GM21528 (cell line): ENCODE data around the gene LONP2.
"Not testable (repeated sequence)": the region's sequence is repeated elsewhere in the genome, so short reads cannot be mapped to it uniquely, and the experiment has no call there.

Experiments
- ATAC-seq: cut with Tn5 transposase; IDR thresholded peaks from one replicate; pipeline ENCODE4 v1.9.1; 2021; ENCODE audit warnings: mild to moderate bottlenecking, moderate library complexity; ENCODE audit not compliant: unreplicated experiment, low FRiP score

The LONP2 gene

DNA sequence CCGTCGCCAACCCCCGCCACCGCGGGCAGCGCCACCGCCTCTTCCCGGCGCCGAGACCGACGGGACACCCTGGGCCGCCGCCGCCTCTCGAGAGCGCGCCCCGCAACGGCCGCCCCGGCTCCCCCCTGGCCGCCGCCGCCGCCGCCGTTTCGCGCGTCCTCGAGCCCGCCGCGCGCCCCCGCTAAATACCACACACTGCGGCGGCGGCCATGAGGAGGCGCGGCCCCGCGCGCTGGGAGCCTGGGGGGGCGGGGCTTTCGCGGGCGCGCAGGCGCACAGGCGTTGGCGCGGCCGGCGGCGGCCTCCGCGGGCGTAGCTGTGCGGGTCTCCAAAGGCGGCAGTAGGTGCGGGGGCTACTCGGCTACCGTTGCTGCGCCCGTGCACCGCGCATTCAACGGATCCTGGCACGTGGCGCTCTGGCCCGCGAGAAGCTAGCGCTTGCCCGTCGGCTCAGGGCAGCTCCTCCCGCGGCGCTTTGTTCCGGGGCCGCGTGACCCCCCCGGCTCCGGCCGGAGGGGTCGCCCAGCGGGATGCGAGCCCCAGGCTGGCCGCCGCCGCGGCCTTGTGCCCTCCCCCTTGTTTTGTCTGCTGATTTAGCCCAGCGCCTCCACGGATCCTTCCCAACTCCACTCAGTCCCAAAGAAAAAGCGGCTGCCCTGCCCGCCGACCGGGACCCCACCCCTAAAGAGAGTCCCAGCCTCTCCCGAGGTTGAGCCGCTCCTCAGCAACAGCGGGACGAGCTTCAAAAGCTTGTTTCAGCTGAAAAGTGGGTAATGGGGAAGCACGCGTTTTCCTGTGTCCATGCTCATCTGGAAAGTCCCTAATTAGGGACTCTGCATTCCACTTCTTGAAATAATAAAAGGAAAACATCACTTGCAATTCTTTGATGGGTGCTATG lies 141.4 kb downstream of the LONP2 start, which contains the start of gene SIAH1:
TSS of gene SIAH1 (minus strand) at position 161 of the 898 bp plus-strand sequence. CDS start 22,985 bp downstream, outside the sequence.
- ATAC-seq: peak; percentile 72

GRCh38 chr16:48386559-48387312 lies 142.6 kb downstream of the LONP2 start:
- no peak for ATAC-seq

- no peak for ATAC-seq
These were observed 148.3 kb downstream of the LONP2 start for GRCh38 chr16:48392407-48392806.

- no peak for ATAC-seq
These were observed 149.6 kb downstream of the LONP2 start for GRCh38 chr16:48393485-48394354.

- ATAC-seq: no peak
These were observed 150.2 kb downstream of the LONP2 start for GRCh38 chr16:48394355-48394703.

GRCh38 chr16:48395375-48395774 lies 151.3 kb downstream of the LONP2 start:
- no peak for ATAC-seq

GRCh38 chr16:48402547-48402946 lies 158.4 kb downstream of the LONP2 start:
- ATAC-seq: not testable (repeated sequence)

DNA sequence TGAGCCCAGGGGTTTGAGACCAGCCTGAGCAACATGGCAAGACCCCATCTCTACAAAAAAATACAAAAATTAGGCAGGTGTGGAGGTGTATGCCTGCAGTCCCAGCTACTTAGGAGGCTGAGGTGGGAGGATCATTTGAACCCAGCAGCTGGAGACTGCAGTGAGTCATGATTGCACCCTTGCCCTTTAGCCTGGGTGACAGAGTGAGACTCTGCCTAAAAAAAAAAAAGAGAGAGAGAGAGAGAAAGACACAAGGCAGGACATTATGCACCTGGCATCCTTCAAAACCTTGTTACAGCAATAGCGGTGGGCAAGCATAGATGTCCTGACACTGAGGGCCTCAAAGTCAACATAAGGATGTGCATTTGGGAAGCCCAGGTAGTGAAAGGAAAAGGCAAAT lies 161.1 kb downstream of the LONP2 start:
- ATAC-seq: no peak

DNA sequence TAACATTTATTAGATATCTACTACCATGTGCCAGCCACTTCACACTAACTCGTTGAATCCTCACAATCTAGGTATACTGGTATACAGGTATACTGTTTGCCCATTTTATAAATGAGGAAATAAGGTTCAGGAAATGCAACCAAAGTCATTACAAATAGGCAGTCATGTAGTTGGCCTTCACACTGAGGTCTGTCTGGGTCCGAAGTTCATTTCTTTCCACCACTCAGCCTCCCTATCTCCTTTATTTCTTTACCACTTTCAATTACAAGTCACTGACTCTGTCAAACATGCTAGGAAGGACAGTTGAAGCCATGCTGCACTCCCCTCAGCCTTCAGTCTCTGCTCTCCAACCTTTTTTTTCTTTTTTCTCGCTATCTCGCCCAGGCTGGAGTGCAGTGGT lies 161.8 kb downstream of the LONP2 start:
- no peak for ATAC-seq
